ENCODE results near the gene RNF212. TPM values are rescaled to one million over a fixed set of nuclear protein-coding genes. Genes with fewer than 3 reads are reported as not detected.

The RNF212 gene
- total RNA-seq: 1 to 10 TPM; 3.2 to 3.5 TPM

DNA sequence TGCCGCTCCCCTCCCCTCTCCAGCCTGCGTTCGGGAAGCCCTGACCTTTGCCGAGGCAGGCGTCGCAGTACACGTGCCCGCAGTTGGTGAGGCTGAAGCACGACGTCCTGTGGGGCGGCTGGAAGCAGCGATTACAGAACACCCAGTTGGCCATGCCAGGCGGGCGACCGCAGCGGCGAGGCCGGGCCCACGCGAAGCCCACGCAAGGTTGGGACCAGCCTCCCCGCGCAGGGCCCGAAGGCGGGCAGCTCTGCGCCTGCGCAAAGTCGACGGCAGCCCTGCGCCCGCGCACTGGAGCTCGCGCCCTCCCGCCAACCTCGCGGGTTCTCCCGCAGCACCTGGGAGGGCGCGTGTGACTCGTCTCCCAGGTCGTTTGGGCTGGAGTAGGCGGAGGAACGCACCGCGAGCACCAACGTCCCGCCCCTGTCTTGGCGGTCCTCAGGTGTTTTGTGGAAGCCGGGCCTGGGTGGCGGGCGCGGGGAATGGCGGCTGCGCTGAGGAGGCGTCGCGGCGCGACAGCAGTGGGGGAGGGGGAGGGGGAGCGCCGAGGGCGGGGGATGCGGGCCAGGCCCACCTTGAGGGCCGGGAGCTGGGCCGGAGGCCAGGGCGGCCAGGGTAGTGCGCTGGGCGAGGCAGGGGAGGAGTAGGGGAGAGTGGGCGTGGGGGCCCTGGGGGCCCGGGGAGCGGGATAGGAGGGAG is at the start of gene RNF212:
Gene RNF212 (minus strand): TSS at position 254 of the 699 bp plus-strand sequence. CDS start 100 bp downstream, at position 154.
- POLR2A ChIA-PET: no interaction called here

GRCh38 chr4:1160351-1160750 is 47.0 kb upstream of the RNF212 start:
- H3K4me1 Mint-ChIP-seq: peaks cover 7% of the 10 kb centered on the region
- peaks cover 23% of the 10 kb centered on the region for H3K27me3 Mint-ChIP-seq
- CTCF ChIA-PET: interaction anchor here (0.6 kb wide), 1 partner anchor 169 kb away, joined by 5 read pairs; no protein-coding TSS in a partner anchor

More for the DNA sequence above, at the start of gene RNF212:
- Mint-ChIP-seq H3K27ac (no peak within 1 kb of the TSS), H3K27me3 (peaks cover 27% of the 10 kb centered on the region), H3K36me3 (ENCODE audit: low read depth) (no peaks in the 10 kb centered on the region), H3K4me1 (no peaks in the 10 kb centered on the region), H3K4me3 (peak within 1 kb of the TSS; percentile 35), H3K9me3 (no peaks in the 10 kb centered on the region)
- CTCF ChIA-PET: no interaction called here
- peak; percentile 33 for DNase-seq

GRCh38 chr4:1156069-1156468 is 42.7 kb upstream of the RNF212 start:
- CTCF ChIA-PET: interaction anchor here (1.2 to 1.3 kb wide), 2 partner anchors 10 to 25 kb away, joined by 3 read pairs; no protein-coding TSS in a partner anchor
- peaks cover 1% of the 10 kb centered on the region for H3K36me3 Mint-ChIP-seq (ENCODE audit: low read depth)

More at GRCh38 chr4:1160351-1160750, 47.0 kb upstream of the RNF212 start:
- DNase-seq: no peak
- H3K4me3 Mint-ChIP-seq: no peak overlapping the region
- POLR2A ChIA-PET: no interaction called here
- H3K27ac Mint-ChIP-seq: no peak overlapping the region
- peaks cover 1% of the 10 kb centered on the region for H3K36me3 Mint-ChIP-seq (ENCODE audit: low read depth)
- no peaks in the 10 kb centered on the region for H3K9me3 Mint-ChIP-seq

GRCh38 chr4:1155314-1155713 is 42.0 kb upstream of the RNF212 start:
- Mint-ChIP-seq H3K27me3 (peaks cover 28% of the 10 kb centered on the region), H3K36me3 (ENCODE audit: low read depth) (peaks cover 1% of the 10 kb centered on the region), H3K27ac (no peak overlapping the region), H3K9me3 (no peaks in the 10 kb centered on the region), H3K4me1 (no peaks in the 10 kb centered on the region), H3K4me3 (no peak overlapping the region)
- no peak for DNase-seq
- CTCF ChIA-PET: interaction anchor here (1.2 to 1.4 kb wide), 2 partner anchors 11 to 24 kb away, joined by 3 to 10 read pairs; no protein-coding TSS in a partner anchor
- POLR2A ChIA-PET: no interaction called here

More at GRCh38 chr4:1156069-1156468, 42.7 kb upstream of the RNF212 start:
- Mint-ChIP-seq H3K27me3 (peaks cover 28% of the 10 kb centered on the region), H3K27ac (no peak overlapping the region), H3K4me1 (no peaks in the 10 kb centered on the region), H3K9me3 (no peaks in the 10 kb centered on the region), H3K4me3 (no peak overlapping the region)
- no peak for DNase-seq
- POLR2A ChIA-PET: no interaction called here

- CTCF ChIA-PET: interaction anchor here (1.2 to 1.4 kb wide), 2 partner anchors 12 to 23 kb away, joined by 3 to 10 read pairs; no protein-coding TSS in a partner anchor
- H3K36me3 Mint-ChIP-seq (ENCODE audit: low read depth): peaks cover 2% of the 10 kb centered on the region
These were observed 41.3 kb upstream of the RNF212 start for GRCh38 chr4:1154523-1155182.

GRCh38 chr4:1154126-1154522 is 40.8 kb upstream of the RNF212 start:
- Mint-ChIP-seq H3K27ac (no peak overlapping the region), H3K9me3 (no peaks in the 10 kb centered on the region), H3K36me3 (ENCODE audit: low read depth) (peaks cover 3% of the 10 kb centered on the region), H3K4me3 (no peak overlapping the region), H3K27me3 (peaks cover 23% of the 10 kb centered on the region), H3K4me1 (no peaks in the 10 kb centered on the region)
- DNase-seq: no peak
- ChIA-PET POLR2A (no interaction called here), CTCF (interaction anchor here (1.4 kb wide), 1 partner anchor 12 kb away, joined by 10 read pairs; no protein-coding TSS in a partner anchor)

More at GRCh38 chr4:1154523-1155182, 41.3 kb upstream of the RNF212 start:
- no peaks in the 10 kb centered on the region for H3K4me1 Mint-ChIP-seq
- no peak for DNase-seq
- H3K27ac Mint-ChIP-seq: no peak overlapping the region
- peaks cover 25% of the 10 kb centered on the region for H3K27me3 Mint-ChIP-seq
- H3K4me3 Mint-ChIP-seq: no peak overlapping the region
- POLR2A ChIA-PET: no interaction called here
- H3K9me3 Mint-ChIP-seq: no peaks in the 10 kb centered on the region

GRCh38 chr4:1153567-1154090 is 40.3 kb upstream of the RNF212 start:
- POLR2A ChIA-PET: no interaction called here
- Mint-ChIP-seq H3K4me3 (no peak overlapping the region), H3K4me1 (no peaks in the 10 kb centered on the region), H3K9me3 (no peaks in the 10 kb centered on the region), H3K36me3 (ENCODE audit: low read depth) (peaks cover 2% of the 10 kb centered on the region), H3K27ac (no peak overlapping the region), H3K27me3 (peaks cover 22% of the 10 kb centered on the region)
- CTCF ChIA-PET: no interaction called here
- DNase-seq: no peak

DNA sequence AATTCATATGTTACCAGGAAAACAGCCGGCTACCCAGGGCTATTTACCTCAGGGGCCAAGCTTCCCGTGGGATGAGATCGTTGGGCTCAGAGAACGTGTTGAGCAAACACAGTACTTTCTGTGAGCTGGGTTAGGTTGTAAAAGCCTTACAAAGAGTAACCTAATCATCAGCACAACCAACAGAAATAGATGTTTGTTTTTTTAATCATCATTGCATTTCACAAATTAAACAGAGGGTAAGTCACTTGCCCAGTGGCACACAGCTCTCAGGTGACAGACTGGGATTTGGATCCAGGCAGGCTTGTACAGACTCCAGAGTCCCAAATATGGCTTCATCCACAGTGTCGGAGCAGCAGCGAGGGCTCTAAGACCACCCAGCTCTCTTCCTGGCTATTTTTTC is 38.9 kb upstream of the RNF212 start:
- ChIA-PET CTCF (interaction anchor here (1.0 kb wide), 2 partner anchors 14 to 22 kb away, joined by 4 read pairs; no protein-coding TSS in a partner anchor), POLR2A (no interaction called here)
- DNase-seq: no peak

DNA sequence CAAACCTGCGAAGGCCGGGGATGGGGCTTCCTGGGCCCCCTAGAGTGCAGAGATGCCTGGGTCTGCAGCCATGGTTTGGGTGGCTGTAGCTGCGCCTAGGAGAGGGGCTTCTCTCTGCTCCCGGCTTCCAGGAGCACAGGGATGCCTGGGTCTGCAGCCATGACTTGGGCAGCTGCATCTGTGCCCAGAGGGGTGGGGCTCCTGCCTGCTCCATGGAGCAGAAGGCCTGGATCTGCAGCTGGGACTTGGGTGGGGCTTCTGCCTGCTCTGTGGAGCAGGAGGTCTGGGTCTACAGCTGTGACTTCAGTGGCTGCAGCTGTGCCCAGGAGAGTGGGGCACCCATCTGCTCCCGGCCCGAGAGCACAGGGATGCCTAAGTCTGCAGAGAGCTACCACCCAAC is 38.2 kb upstream of the RNF212 start:
- CTCF ChIA-PET: interaction anchor here (1.0 kb wide), 1 partner anchor 14 kb away, joined by 4 read pairs; no protein-coding TSS in a partner anchor

More for the DNA sequence above, 38.9 kb upstream of the RNF212 start:
- Mint-ChIP-seq H3K27ac (no peak overlapping the region), H3K36me3 (ENCODE audit: low read depth) (peaks cover 2% of the 10 kb centered on the region), H3K9me3 (no peaks in the 10 kb centered on the region), H3K27me3 (peaks cover 11% of the 10 kb centered on the region), H3K4me1 (no peaks in the 10 kb centered on the region), H3K4me3 (no peak overlapping the region)

DNA sequence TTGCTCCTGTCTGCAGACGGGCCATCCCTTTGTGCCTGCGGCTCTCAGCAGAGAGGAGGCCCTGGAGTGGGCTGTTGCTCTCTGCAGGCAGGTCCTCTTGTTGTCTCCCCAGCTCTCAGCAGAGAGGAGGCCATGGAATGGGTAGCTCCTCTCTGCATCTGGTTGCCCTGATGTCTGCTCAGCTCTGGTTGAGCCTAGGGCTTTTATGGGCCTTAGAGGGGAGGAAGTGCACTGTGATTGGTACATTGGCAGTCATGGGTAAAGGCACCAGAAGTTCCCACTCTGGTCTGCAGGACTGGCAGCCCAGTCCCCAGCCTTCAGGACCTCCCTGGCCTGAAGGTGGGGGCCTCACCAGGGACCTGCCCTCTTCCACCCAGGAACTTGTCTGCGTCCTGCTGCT is 37.5 kb upstream of the RNF212 start:
- no peak for DNase-seq
- Mint-ChIP-seq H3K27ac (no peak overlapping the region), H3K36me3 (ENCODE audit: low read depth) (peaks cover 2% of the 10 kb centered on the region), H3K27me3 (peaks cover 9% of the 10 kb centered on the region), H3K9me3 (no peaks in the 10 kb centered on the region), H3K4me3 (no peak overlapping the region), H3K4me1 (no peaks in the 10 kb centered on the region)
- POLR2A ChIA-PET: no interaction called here
- CTCF ChIA-PET: interaction anchor here (1.1 to 1.4 kb wide), 2 partner anchors 15 to 117 kb away, joined by 4 read pairs; no protein-coding TSS in a partner anchor

More for the DNA sequence above, 38.2 kb upstream of the RNF212 start:
- Mint-ChIP-seq H3K4me1 (no peaks in the 10 kb centered on the region), H3K27ac (no peak overlapping the region), H3K9me3 (no peaks in the 10 kb centered on the region), H3K36me3 (ENCODE audit: low read depth) (peaks cover 2% of the 10 kb centered on the region), H3K27me3 (peaks cover 9% of the 10 kb centered on the region), H3K4me3 (no peak overlapping the region)
- POLR2A ChIA-PET: no interaction called here
- no peak for DNase-seq

DNA sequence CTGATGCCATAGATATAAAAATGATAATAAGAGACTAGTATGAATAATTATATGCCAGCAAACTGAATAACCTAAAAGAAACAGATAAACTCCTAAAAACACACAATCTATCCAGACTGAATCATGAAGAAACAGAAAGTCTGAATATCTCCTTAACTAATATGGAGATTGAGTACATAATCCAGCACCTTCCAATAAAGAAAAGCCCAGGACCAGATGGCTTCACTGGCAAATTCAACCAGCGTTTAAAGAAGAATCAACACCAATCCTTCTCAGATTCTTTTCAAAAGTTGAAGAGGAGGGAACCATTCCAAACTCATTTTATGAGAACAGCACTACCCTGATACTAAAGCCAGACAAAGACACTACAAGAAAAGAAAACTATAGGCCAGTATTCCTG is 26.5 kb upstream of the RNF212 start:
- peaks cover 28% of the 10 kb centered on the region for H3K4me1 Mint-ChIP-seq
- POLR2A ChIA-PET: no interaction called here
- CTCF ChIA-PET: no interaction called here
- H3K9me3 Mint-ChIP-seq: no peaks in the 10 kb centered on the region
- H3K27ac Mint-ChIP-seq: no peak overlapping the region
- no peak for DNase-seq
- H3K36me3 Mint-ChIP-seq (ENCODE audit: low read depth): peaks cover 7% of the 10 kb centered on the region
- no peak overlapping the region for H3K4me3 Mint-ChIP-seq
- peaks cover 34% of the 10 kb centered on the region for H3K27me3 Mint-ChIP-seq

GRCh38 chr4:1137850-1138249 is 24.5 kb upstream of the RNF212 start:
- H3K27me3 Mint-ChIP-seq: peaks cover 26% of the 10 kb centered on the region
- H3K9me3 Mint-ChIP-seq: no peaks in the 10 kb centered on the region
- POLR2A ChIA-PET: no interaction called here
- H3K4me1 Mint-ChIP-seq: peaks cover 28% of the 10 kb centered on the region
- H3K27ac Mint-ChIP-seq: peak overlapping the region; percentile 85
- no peak for DNase-seq
- CTCF ChIA-PET: interaction anchor here (1.0 to 1.1 kb wide), 2 partner anchors 9 to 17 kb away, joined by 3 to 4 read pairs; no protein-coding TSS in a partner anchor
- H3K36me3 Mint-ChIP-seq (ENCODE audit: low read depth): peaks cover 7% of the 10 kb centered on the region
- H3K4me3 Mint-ChIP-seq: peak overlapping the region; percentile 64

Data from activated CD4-positive, alpha-beta T cell treated with anti-CD3 and anti-CD28 coated beads, Interleukin-2, amount 10 ng/mL, durations not matched to agents 7 days and 5 days (primary cell).